Activated B cell treated with CpG ODN at 0.5 μM for 24 hours (primary cell): ENCODE results near the gene EID2. TPM values are rescaled to one million over a fixed set of nuclear protein-coding genes. Genes with fewer than 3 reads are reported as not detected.

Experiments
- ATAC-seq: fragments of 200-7000 bp; cut with Tn5 transposase; one replicate; pipeline ENCODE4 v1.10.0; 2021; ENCODE audit warnings: low read depth, mild to moderate bottlenecking, moderate library complexity
- CTCF ChIA-PET: fragments of 350-600 bp; sonication (Branson Sonifier 250); formaldehyde crosslinking; loops from one replicate; lab custom pipeline; 2021; ENCODE audit warnings: antibody characterized with exemption; lab: Charles Lee
- POLR2A ChIA-PET: fragments of 350-600 bp; sonication (Branson Sonifier 250); formaldehyde crosslinking; loops from one replicate; lab custom pipeline; 2021; ENCODE audit warnings: antibody characterized with exemption; lab: Charles Lee
- DNase-seq: peaks from one replicate; pipeline ENCODE4 v3.0.0; 2022
- H3K27ac Mint-ChIP-seq: one replicate; pipeline ENCODE4 v1.8.0; 2020; ENCODE audit warnings: mixed read lengths
- H3K27me3 Mint-ChIP-seq: one replicate; pipeline ENCODE4 v1.8.0; 2021; ENCODE audit warnings: mixed read lengths
- H3K36me3 Mint-ChIP-seq: one replicate; pipeline ENCODE4 v1.8.0; 2021; ENCODE audit warnings: low read depth, mixed read lengths
- H3K4me1 Mint-ChIP-seq: one replicate; pipeline ENCODE4 v1.8.0; 2021; ENCODE audit warnings: mixed read lengths
- H3K4me3 Mint-ChIP-seq: one replicate; pipeline ENCODE4 v1.8.0; 2020; ENCODE audit warnings: mild to moderate bottlenecking, mixed read lengths
- H3K9me3 Mint-ChIP-seq: one replicate; pipeline ENCODE4 v1.8.0; 2020; ENCODE audit warnings: mixed read lengths
- intact Hi-C: fragments of 100-400 bp; cut with micrococcal nuclease; formaldehyde crosslinking; loops from one replicate; pipeline ENCODE4 v1.15.1; 2024
- total RNA-seq: library from RNA; stranded (reverse); gene quantifications from 2 replicates; pipeline ENCODE4 v1.2.3, GENCODE V29; 2022
- TF ChIP-seq, protein P1 (sequence below): fragments of 200-600 bp; IDR thresholded peaks from one replicate; pipeline ENCODE4 v1.8.0; 2022; ENCODE audit warnings: antibody characterized with exemption, mild to moderate bottlenecking

EID2 gene
- total RNA-seq, 1 donor from 2014 or later, result 11.4 TPM

DNA sequence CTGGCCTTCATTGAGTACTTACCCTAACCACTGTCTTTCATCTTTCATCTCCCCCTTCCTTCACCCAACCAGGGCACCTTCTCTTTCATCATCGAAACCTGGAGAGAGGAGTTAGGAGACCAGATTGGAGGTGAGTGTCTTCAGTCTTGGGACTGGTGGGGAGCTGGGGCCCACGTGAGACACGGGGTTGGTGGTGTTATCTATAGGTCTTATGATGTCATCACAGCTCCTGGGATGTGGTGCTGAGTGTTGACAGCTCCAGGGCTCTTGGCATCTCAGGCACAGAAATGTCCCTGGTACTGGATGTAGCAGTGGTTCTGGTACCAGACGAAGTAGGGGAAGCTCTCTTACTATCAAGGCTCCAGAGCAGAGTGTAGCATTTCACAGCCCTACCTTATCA lies 39.4 kb downstream of the EID2 start:
- TF ChIP-seq, protein P1, sequence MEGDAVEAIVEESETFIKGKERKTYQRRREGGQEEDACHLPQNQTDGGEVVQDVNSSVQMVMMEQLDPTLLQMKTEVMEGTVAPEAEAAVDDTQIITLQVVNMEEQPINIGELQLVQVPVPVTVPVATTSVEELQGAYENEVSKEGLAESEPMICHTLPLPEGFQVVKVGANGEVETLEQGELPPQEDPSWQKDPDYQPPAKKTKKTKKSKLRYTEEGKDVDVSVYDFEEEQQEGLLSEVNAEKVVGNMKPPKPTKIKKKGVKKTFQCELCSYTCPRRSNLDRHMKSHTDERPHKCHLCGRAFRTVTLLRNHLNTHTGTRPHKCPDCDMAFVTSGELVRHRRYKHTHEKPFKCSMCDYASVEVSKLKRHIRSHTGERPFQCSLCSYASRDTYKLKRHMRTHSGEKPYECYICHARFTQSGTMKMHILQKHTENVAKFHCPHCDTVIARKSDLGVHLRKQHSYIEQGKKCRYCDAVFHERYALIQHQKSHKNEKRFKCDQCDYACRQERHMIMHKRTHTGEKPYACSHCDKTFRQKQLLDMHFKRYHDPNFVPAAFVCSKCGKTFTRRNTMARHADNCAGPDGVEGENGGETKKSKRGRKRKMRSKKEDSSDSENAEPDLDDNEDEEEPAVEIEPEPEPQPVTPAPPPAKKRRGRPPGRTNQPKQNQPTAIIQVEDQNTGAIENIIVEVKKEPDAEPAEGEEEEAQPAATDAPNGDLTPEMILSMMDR, result no peak
- ATAC-seq, result no peak
- Mint-ChIP-seq H3K27ac (no peak overlapping the region), H3K36me3 (no peaks in the 10 kb centered on the region), H3K9me3 (no peaks in the 10 kb centered on the region), H3K27me3 (peaks cover 39% of the 10 kb centered on the region), H3K4me3 (peak overlapping the region; percentile 19), H3K4me1 (peaks cover 33% of the 10 kb centered on the region)
- POLR2A ChIA-PET, result interaction anchor here (0.7 to 1.4 kb wide), 2 partner anchors 11 to 55 kb away, joined by 5 to 6 read pairs; partner anchors contain the start of gene SUPT5H
- CTCF ChIA-PET, result interaction anchor here (0.5 kb wide), 1 partner anchor 73 kb away, joined by 3 read pairs; no protein-coding TSS in a partner anchor
- intact Hi-C loops, result loop anchor here (10.0 kb wide), 1 partner anchor 1104 kb away; the partner anchor contains the start of gene LTBP4
- DNase-seq, result no peak

DNA sequence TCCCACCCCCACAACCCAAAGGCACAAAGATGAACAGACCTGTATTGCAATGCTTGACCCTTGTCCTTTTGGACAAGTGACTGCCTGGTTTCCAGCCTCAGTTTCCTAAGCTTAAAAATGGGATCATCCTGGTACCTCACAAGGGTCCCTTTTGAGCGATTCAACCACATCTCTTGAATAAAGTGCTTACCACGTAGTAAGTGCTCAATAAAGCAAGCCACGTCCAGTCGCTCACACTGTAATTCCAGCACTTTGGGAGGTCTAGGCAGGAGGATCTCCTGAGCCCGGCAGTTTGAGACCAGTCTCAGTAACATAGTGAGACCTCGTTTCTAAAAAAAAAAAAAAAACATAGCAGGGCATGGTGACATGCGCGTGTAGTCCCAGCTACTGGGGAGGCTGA lies 40.0 kb downstream of the EID2 start:
- Mint-ChIP-seq H3K27me3 (peaks cover 39% of the 10 kb centered on the region), H3K36me3 (no peaks in the 10 kb centered on the region), H3K9me3 (no peaks in the 10 kb centered on the region), H3K27ac (no peak overlapping the region), H3K4me1 (peaks cover 33% of the 10 kb centered on the region), H3K4me3 (peak overlapping the region; percentile 73)
- intact Hi-C loops, result loop anchor here (2.0 to 10.0 kb wide), 3 partner anchors 19 to 1105 kb away; partner anchors contain the start of genes LTBP4, SUPT5H and TIMM50
- ChIA-PET CTCF (no interaction called here), POLR2A (interaction anchor here (0.6 to 0.7 kb wide), 2 partner anchors 93 to 749 kb away, joined by 3 to 5 read pairs; partner anchors contain the start of gene ZFP36)
- ATAC-seq (no peak), DNase-seq (no peak)
- TF ChIP-seq, protein P1, result no peak

DNA sequence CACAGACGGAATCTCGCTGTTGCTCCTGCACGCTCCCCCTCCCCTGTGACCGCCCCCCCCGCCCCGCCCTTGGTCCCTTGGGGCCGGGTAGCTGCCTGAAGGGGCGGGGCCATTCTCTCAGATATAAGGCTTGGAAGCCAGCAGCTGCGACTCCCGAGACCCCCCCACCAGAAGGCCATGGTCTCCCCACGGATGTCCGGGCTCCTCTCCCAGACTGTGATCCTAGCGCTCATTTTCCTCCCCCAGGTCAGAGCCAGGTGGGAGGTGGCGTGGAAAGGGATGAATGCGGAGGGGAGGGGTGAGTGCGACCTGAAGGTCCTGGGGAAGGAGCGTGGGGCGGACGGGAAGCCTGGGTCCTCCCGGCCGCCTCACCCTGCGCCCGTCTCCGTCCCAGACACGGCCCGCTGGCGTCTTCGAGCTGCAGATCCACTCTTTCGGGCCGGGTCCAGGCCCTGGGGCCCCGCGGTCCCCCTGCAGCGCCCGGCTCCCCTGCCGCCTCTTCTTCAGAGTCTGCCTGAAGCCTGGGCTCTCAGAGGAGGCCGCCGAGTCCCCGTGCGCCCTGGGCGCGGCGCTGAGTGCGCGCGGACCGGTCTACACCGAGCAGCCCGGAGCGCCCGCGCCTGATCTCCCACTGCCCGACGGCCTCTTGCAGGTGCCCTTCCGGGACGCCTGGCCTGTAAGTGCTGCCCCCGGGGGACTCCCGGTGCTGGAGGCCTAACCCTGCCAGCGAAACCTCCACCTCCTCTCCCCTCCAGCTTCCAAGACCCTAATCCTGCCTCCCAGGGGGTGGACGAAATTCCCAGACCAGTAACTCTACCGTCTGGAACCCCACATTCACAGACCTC lies 40.9 kb downstream of the EID2 start, which contains the start of gene DLL3:
TSS of gene DLL3 (plus strand) at position 150 of the 845 bp plus-strand sequence. CDS start at position 178, 28 bp downstream.
- no peaks in the 10 kb centered on the region for H3K9me3 Mint-ChIP-seq
- ChIA-PET CTCF (interaction anchor here (1.0 kb wide), 1 partner anchor 32 kb away, joined by 4 read pairs; no protein-coding TSS in a partner anchor), POLR2A (interaction anchor here (0.6 to 1.4 kb wide), 9 partner anchors 15 to 101 kb away, joined by 3 to 7 read pairs (median 3); partner anchors contain the start of genes RPS16, SUPT5H and ZFP36)
- intact Hi-C loops, result loop anchor here (2.0 kb wide), 2 partner anchors 18 to 54 kb away; partner anchors contain the start of genes SUPT5H and TIMM50
- peak; percentile 35 for DNase-seq
- no peak within 1 kb of the TSS for H3K27ac Mint-ChIP-seq
- peak within 1 kb of the TSS; percentile 78 for H3K4me3 Mint-ChIP-seq
- peak; percentile 38 for ATAC-seq
- peaks cover 30% of the 10 kb centered on the region for H3K27me3 Mint-ChIP-seq
- H3K4me1 Mint-ChIP-seq, result peaks cover 32% of the 10 kb centered on the region
- H3K36me3 Mint-ChIP-seq, result no peaks in the 10 kb centered on the region
- TF ChIP-seq, protein P1, result no peak

DNA sequence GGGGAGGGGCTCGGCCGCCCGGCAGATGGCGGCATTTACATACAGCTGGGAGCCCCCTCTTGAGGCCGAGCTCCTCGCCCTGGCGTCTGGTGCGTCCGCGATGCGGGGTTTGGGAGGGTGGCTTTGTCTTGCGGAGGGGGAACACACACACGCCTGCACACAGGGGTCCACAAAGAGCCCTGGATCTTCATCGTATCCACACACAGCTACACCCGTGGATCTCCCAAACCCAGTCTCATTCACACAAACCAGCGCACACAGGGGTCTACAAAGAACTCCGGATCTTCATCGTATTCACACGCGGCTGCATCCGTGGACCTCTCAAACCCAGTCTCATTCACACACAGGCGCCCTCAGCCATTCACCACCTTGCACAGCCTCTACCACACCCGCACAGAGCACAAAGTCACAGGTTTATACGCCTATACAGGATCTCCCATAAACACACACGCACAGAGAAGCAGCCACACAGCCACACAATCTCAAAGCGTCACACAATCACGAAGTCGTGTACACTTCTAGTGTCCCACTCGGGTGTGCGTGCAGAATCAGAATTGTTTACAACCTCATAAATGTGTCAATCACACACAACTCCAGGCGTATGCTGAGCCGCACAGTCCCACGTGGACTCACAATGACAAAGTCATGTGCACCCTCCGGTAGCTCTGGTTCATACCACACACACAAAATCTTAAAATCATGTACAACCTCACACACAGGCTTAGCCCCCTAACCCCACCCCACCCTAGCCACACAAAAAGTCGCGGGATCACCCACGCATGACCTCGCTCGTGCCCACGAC lies 41.8 kb downstream of the EID2 start:
- POLR2A ChIA-PET, result interaction anchor here (0.7 to 1.4 kb wide), 10 partner anchors 16 to 107 kb away, joined by 3 to 7 read pairs (median 3); partner anchors contain the start of genes MED29, RPS16, SUPT5H and ZFP36
- TF ChIP-seq, protein P1, result no peak
- DNase-seq (no peak), ATAC-seq (peak; percentile 42)
- CTCF ChIA-PET, result interaction anchor here (0.7 to 1.2 kb wide), 6 partner anchors 22 to 108 kb away, joined by 3 to 4 read pairs (median 3); no protein-coding TSS in a partner anchor
- Mint-ChIP-seq H3K36me3 (no peaks in the 10 kb centered on the region), H3K9me3 (no peaks in the 10 kb centered on the region), H3K4me3 (peak overlapping the region; percentile 78), H3K4me1 (peaks cover 25% of the 10 kb centered on the region), H3K27me3 (peaks cover 22% of the 10 kb centered on the region), H3K27ac (no peak overlapping the region)
- intact Hi-C loops, result loop anchor here (2.0 kb wide), 2 partner anchors 17 to 53 kb away; partner anchors contain the start of genes SUPT5H and TIMM50
